ENCODE data around the gene BRAF.

DNA sequence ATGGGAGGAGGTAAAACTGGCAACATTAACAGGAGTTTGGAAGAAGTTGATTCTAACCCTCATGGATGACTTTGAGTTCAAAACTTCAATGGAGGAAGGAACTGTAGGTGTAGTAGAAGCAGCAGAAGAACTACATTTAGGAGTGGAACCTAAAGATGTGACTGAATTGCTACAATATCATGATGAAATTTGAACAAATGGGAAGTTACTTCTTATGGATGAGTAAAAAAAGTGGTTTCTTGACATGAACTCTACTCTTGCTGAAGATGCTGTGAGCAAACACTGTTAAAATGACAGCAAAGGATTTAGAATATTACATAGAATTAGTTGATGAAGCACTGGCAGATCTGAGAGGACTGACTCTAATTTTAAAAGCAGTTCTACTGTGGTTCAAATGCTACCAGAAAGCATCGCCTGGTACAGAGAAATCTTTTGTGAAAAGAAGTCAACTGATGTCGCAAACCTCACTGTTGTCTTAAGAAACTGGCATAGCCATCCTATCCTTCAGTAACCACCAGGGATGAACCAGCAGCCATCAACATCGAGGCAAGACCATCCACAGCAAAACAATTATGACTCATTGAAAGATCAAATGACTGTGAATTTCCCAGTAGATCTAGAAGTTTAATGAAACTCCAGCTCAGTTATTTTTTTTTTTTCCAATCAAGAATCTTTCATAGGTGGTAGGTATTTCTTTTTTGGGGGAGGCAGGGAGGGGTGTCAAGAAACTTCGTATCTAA lies 20.8 kb downstream of the BRAF start:
- TF ChIP-seq, protein P1, sequence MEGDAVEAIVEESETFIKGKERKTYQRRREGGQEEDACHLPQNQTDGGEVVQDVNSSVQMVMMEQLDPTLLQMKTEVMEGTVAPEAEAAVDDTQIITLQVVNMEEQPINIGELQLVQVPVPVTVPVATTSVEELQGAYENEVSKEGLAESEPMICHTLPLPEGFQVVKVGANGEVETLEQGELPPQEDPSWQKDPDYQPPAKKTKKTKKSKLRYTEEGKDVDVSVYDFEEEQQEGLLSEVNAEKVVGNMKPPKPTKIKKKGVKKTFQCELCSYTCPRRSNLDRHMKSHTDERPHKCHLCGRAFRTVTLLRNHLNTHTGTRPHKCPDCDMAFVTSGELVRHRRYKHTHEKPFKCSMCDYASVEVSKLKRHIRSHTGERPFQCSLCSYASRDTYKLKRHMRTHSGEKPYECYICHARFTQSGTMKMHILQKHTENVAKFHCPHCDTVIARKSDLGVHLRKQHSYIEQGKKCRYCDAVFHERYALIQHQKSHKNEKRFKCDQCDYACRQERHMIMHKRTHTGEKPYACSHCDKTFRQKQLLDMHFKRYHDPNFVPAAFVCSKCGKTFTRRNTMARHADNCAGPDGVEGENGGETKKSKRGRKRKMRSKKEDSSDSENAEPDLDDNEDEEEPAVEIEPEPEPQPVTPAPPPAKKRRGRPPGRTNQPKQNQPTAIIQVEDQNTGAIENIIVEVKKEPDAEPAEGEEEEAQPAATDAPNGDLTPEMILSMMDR (IDR thresholded peaks at IDR 0.05), result no peak
- TF ChIP-seq EZH2 (IDR thresholded peaks at IDR 0.05) (no peak), EZH2phosphoT487 (IDR thresholded peaks at IDR 0.05) (no peak)
